Prostate gland (tissue), 2 donors: ENCODE measurements around the gene ATP1A3. TPM values are rescaled to one million over a fixed set of nuclear protein-coding genes. Genes with fewer than 3 reads are reported as not detected.

Source experiments
- DNase-seq: peaks from one replicate; pipeline ENCODE4 v3.0.0-alpha.2; 2019; ENCODE audit warnings: low spot score
- H3K27ac ChIP-seq, 2 donors: fragments of 200-600 bp; sonication (generic); 2 replicates each; pipeline ENCODE4 v1.5.1; 2017 to 2019
- H3K27me3 ChIP-seq: fragments of 200-600 bp; sonication (generic); replicated peaks from 2 replicates; pipeline ENCODE4 v1.5.1; 2019; ENCODE audit not compliant: insufficient read depth
- H3K36me3 ChIP-seq, 2 donors: fragments of 200-600 bp; sonication (generic); 1 replicate in 1 of 2; 2 replicates in 1 of 2; pipeline versions ENCODE4 v1.5.1 to v1.8.1; 2017 to 2019
- H3K4me1 ChIP-seq: fragments of 200-600 bp; sonication (generic); replicated peaks from 2 replicates; pipeline ENCODE4 v1.5.1; 2019
- H3K4me3 ChIP-seq, 2 donors: fragments of 200-600 bp; sonication (generic); 2 replicates each; pipeline ENCODE4 v1.5.1; 2017 to 2019
- H3K9me3 ChIP-seq: fragments of 200-600 bp; sonication (generic); 2 replicates; pipeline ENCODE4 v1.5.1; 2017
- CTCF ChIP-seq, 4 experiments: fragments of 200-600 bp in 2 of 4; fragments of 450-650 bp in 2 of 4; sonication (generic) in 2 of 4; IDR thresholded peaks; 1 replicate in 3 of 4; 2 replicates in 1 of 4; pipeline ENCODE4 v1.5.1; 2016 to 2019; ENCODE audit warnings: antibody characterized with exemption in 4 of 4, mild to moderate bottlenecking in 2 of 4, moderate library complexity in 2 of 4
- POLR2A ChIP-seq: fragments of 450-650 bp; IDR thresholded peaks from one replicate; pipeline ENCODE4 v1.6.1; 2016; ENCODE audit warnings: antibody characterized with exemption, mild to moderate bottlenecking
- POLR2AphosphoS5 ChIP-seq: sonication (generic); formaldehyde crosslinking; IDR thresholded peaks from one replicate; pipeline ENCODE4 v1.6.1; 2017; ENCODE audit warnings: antibody characterized with exemption
- WGBS: methylation state at CpG from one replicate; pipeline ENCODE4 v1.1.5; 2018; 5-methylcytosine and 5-hydroxymethylcytosine counted together
- intact Hi-C: fragments of 100-400 bp; cut with DNase I; formaldehyde crosslinking; loops from one replicate; pipeline ENCODE4 v1.14.2; 2022
- total RNA-seq, 2 donors: library from RNA; depleted of rRNA; stranded (reverse); fragments of >200 nt; gene quantifications; one replicate each; pipeline ENCODE4 v1.1.0, GENCODE V29; 2016

ATP1A3 gene
- total RNA-seq, 2 donors from 2014 or later, result 0.27 to 3.7 TPM

GRCh38 chr19:41930926-41931592 is 63.0 kb downstream of the ATP1A3 start:
- 12% methylated on average over 14 of the region's 17 CpGs for WGBS
- peaks cover 10% of the 10 kb centered on the region for H3K27me3 ChIP-seq
- intact Hi-C loops, result no loop called here
- no peaks in the 10 kb centered on the region for H3K9me3 ChIP-seq
- TF ChIP-seq CTCF (IDR thresholded peaks at IDR 0.05), result no peak
- TF ChIP-seq POLR2A, result no peak
- TF ChIP-seq POLR2AphosphoS5, result no peak
- no peak overlapping the region for H3K4me3 ChIP-seq
- H3K4me1 ChIP-seq, result no peaks in the 10 kb centered on the region
- no peaks in the 10 kb centered on the region for H3K36me3 ChIP-seq
- no peak for DNase-seq
- no peak overlapping the region for H3K27ac ChIP-seq

- no peak overlapping the region for H3K27ac ChIP-seq
- TF ChIP-seq POLR2AphosphoS5, result no peak
- TF ChIP-seq POLR2A, result no peak
- TF ChIP-seq CTCF (IDR thresholded peaks at IDR 0.05), result no peak
- H3K27me3 ChIP-seq, result peaks cover 10% of the 10 kb centered on the region
- no peaks in the 10 kb centered on the region for H3K9me3 ChIP-seq
- 30% methylated on average over 7 of the region's 7 CpGs for WGBS
- no peak for DNase-seq
- H3K4me1 ChIP-seq, result no peaks in the 10 kb centered on the region
- no peak overlapping the region for H3K4me3 ChIP-seq
- no peaks in the 10 kb centered on the region for H3K36me3 ChIP-seq
- intact Hi-C loops, result no loop called here
Measured at GRCh38 chr19:41930322-41930722, 63.7 kb downstream of the ATP1A3 start.

GRCh38 chr19:41929536-41930071 is 64.4 kb downstream of the ATP1A3 start:
- H3K27ac ChIP-seq, result no peak overlapping the region
- 36% methylated on average over 12 of the region's 14 CpGs for WGBS
- no peaks in the 10 kb centered on the region for H3K4me1 ChIP-seq
- DNase-seq, result no peak
- no peak overlapping the region for H3K4me3 ChIP-seq
- H3K9me3 ChIP-seq, result no peaks in the 10 kb centered on the region
- no peak for TF ChIP-seq POLR2A
- intact Hi-C loops, result no loop called here
- H3K36me3 ChIP-seq, result no peaks in the 10 kb centered on the region
- H3K27me3 ChIP-seq, result peaks cover 10% of the 10 kb centered on the region

GRCh38 chr19:41928754-41929535 is 65.1 kb downstream of the ATP1A3 start:
- intact Hi-C loops, result no loop called here
- Histone ChIP-seq H3K4me1 (no peaks in the 10 kb centered on the region), H3K4me3 (peak overlapping the region; percentile 31 to 39), H3K36me3 (no peaks in the 10 kb centered on the region), H3K27me3 (peaks cover 10% of the 10 kb centered on the region), H3K9me3 (no peaks in the 10 kb centered on the region), H3K27ac (no peak overlapping the region)
- DNase-seq, result no peak
- WGBS, result 9% methylated on average over 29 of the region's 29 CpGs
- TF ChIP-seq CTCF (IDR thresholded peaks at IDR 0.05), result no peak
- no peak for TF ChIP-seq POLR2A
- TF ChIP-seq POLR2AphosphoS5, result no peak

GRCh38 chr19:41928221-41928683 is 65.8 kb downstream of the ATP1A3 start, which contains the start of gene ERFL:
Gene ERFL (minus strand): TSS chr19:41928449. CDS start chr19:41912919, 15,530 bp downstream.
- WGBS, result under 1% methylated on average over 45 of the region's 49 CpGs
- H3K27ac ChIP-seq, result no peak within 1 kb of the TSS
- no peaks in the 10 kb centered on the region for H3K9me3 ChIP-seq
- TF ChIP-seq POLR2A, result no peak
- TF ChIP-seq POLR2AphosphoS5, result no peak
- TF ChIP-seq CTCF (IDR thresholded peaks at IDR 0.05), result no peak
- H3K4me3 ChIP-seq, result peak within 1 kb of the TSS; percentile 31 to 39
- H3K36me3 ChIP-seq, result no peaks in the 10 kb centered on the region
- intact Hi-C loops, result no loop called here
- no peak for DNase-seq
- no peaks in the 10 kb centered on the region for H3K4me1 ChIP-seq
- peaks cover 10% of the 10 kb centered on the region for H3K27me3 ChIP-seq
